NCI-H1694 (cell line): ENCODE measurements around the gene ARPC5.
"Not testable (repeated sequence)": the region's sequence is repeated elsewhere in the genome, so short reads cannot be mapped to it uniquely, and the experiment has no call there.

Experiments
- DNase-seq: peaks from one replicate; lab custom pipeline; 2025; lab: John Stamatoyannopoulos, UW

The ARPC5 gene

GRCh38 chr1:183646776-183647175 is 11.2 kb upstream of the ARPC5 start:
- DNase-seq, result no peak

- DNase-seq, result no peak
Observed at GRCh38 chr1:183645531-183645930, 9.9 kb upstream of the ARPC5 start.

GRCh38 chr1:183642166-183642565 is 6.6 kb upstream of the ARPC5 start:
- no peak for DNase-seq

- DNase-seq, result no peak
Observed at GRCh38 chr1:183640193-183640592, 4.6 kb upstream of the ARPC5 start.

GRCh38 chr1:183638649-183639387 is 3.2 kb upstream of the ARPC5 start:
- no peak for DNase-seq

GRCh38 chr1:183636783-183637182 is 1.2 kb upstream of the ARPC5 start:
- no peak for DNase-seq

- no peak for DNase-seq
Observed at GRCh38 chr1:183636334-183636682, 725 bp upstream of the ARPC5 start.

- DNase-seq, result no peak
Observed at GRCh38 chr1:183635099-183635605, 431 bp downstream of the ARPC5 start.

- DNase-seq, result no peak
Observed at GRCh38 chr1:183634429-183635065, 1.0 kb downstream of the ARPC5 start.

GRCh38 chr1:183633676-183634343 is 1.8 kb downstream of the ARPC5 start:
- peak; percentile 83 for DNase-seq

- DNase-seq, result no peak
Observed at GRCh38 chr1:183632964-183633363, 2.6 kb downstream of the ARPC5 start.

- no peak for DNase-seq
Observed at GRCh38 chr1:183632114-183632513, 3.5 kb downstream of the ARPC5 start.

- DNase-seq, result no peak
Observed at GRCh38 chr1:183630748-183631147, 4.8 kb downstream of the ARPC5 start.

GRCh38 chr1:183628537-183628936 is 7.0 kb downstream of the ARPC5 start:
- DNase-seq, result no peak

GRCh38 chr1:183626236-183626635 is 9.3 kb downstream of the ARPC5 start:
- DNase-seq, result not testable (repeated sequence)

- DNase-seq, result peak; percentile 41
Observed at GRCh38 chr1:183622884-183623785, 12.4 kb downstream of the ARPC5 start.

GRCh38 chr1:183622013-183622412 is 13.6 kb downstream of the ARPC5 start:
- DNase-seq, result no peak

- DNase-seq, result no peak
Observed at GRCh38 chr1:183620311-183620710, 15.3 kb downstream of the ARPC5 start.

- DNase-seq, result no peak
Observed at GRCh38 chr1:183619781-183620180, 15.8 kb downstream of the ARPC5 start.

- not testable (repeated sequence) for DNase-seq
Observed at GRCh38 chr1:183618202-183618601, 17.4 kb downstream of the ARPC5 start.

GRCh38 chr1:183612975-183613374 is 22.6 kb downstream of the ARPC5 start:
- DNase-seq, result not testable (repeated sequence)

- DNase-seq, result no peak
Observed at GRCh38 chr1:183612407-183612806, 23.2 kb downstream of the ARPC5 start.
